Measurements from ENCODE around the gene KLHL40. TPM values are rescaled to one million over a fixed set of nuclear protein-coding genes. Genes with fewer than 3 reads are reported as not detected.

KLHL40 gene, protein sequence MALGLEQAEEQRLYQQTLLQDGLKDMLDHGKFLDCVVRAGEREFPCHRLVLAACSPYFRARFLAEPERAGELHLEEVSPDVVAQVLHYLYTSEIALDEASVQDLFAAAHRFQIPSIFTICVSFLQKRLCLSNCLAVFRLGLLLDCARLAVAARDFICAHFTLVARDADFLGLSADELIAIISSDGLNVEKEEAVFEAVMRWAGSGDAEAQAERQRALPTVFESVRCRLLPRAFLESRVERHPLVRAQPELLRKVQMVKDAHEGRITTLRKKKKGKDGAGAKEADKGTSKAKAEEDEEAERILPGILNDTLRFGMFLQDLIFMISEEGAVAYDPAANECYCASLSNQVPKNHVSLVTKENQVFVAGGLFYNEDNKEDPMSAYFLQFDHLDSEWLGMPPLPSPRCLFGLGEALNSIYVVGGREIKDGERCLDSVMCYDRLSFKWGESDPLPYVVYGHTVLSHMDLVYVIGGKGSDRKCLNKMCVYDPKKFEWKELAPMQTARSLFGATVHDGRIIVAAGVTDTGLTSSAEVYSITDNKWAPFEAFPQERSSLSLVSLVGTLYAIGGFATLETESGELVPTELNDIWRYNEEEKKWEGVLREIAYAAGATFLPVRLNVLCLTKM
- total RNA-seq: not detected in 2 replicates

DNA sequence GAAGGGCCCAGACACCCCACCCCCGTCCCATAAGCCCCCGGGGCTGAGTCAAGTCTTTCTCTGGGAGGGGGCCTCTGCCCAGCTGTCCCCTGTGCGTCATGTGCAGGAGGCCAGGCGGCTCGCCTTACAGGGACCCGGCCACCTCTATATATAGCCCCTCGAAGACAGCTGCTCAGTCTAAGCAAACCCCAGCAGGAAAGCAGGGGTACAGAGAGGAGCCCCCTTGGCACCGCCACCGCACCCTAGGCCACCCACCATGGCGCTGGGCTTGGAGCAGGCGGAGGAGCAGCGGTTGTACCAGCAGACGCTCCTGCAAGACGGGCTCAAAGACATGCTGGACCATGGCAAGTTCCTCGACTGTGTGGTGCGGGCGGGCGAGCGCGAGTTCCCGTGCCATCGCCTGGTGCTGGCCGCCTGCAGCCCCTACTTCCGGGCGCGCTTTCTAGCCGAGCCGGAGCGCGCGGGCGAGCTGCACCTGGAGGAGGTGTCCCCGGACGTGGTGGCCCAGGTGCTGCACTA lies at the start of gene KLHL40:
Gene KLHL40, plus strand, starts transcription at position 175 of the 519 bp plus-strand sequence. Its CDS starts 82 bp downstream, at position 257.

DNA sequence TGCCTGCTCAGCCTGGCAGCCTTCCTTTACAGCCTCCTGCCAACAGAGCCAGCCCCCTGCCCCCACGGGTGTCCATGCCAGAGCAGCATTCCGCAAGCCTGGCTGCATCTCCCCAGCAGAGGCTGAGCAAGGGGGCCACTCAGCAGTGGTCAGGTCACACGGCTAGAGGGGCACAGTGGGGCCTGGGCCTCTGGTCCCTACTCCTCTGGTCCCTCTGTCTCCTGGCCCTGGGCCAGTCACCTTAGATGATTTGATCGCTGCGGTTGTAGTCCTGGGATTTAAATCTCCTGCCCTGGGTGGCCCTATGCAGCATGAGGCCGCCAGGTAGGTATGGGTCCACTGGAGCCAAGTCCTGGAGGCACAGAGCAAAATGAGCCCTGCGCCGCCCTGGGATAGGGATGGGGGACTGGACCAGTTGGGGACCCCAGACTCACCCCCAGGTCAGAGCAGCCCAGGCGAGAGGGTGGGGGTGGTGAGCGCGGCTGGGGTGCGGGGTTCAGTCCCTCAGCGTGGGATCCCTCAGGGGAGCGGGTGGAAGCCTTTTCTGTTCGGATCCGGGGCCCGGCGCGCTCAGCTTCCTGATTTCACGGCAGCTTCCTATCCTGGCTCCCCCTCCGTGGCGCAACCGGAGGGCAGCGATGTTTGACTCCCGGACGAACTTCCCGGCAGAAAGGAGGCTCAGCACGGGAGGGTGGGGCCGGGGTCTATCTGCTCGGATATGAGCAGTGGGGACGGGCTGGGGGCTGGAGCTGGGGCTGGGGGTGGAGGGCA lies 31.6 kb upstream of the KLHL40 start, which contains the start of gene ZBTB47:
Gene ZBTB47, plus strand, starts transcription at position 138 of the 771 bp plus-strand sequence. CDS start 4,659 bp downstream, outside the sequence.

DNA sequence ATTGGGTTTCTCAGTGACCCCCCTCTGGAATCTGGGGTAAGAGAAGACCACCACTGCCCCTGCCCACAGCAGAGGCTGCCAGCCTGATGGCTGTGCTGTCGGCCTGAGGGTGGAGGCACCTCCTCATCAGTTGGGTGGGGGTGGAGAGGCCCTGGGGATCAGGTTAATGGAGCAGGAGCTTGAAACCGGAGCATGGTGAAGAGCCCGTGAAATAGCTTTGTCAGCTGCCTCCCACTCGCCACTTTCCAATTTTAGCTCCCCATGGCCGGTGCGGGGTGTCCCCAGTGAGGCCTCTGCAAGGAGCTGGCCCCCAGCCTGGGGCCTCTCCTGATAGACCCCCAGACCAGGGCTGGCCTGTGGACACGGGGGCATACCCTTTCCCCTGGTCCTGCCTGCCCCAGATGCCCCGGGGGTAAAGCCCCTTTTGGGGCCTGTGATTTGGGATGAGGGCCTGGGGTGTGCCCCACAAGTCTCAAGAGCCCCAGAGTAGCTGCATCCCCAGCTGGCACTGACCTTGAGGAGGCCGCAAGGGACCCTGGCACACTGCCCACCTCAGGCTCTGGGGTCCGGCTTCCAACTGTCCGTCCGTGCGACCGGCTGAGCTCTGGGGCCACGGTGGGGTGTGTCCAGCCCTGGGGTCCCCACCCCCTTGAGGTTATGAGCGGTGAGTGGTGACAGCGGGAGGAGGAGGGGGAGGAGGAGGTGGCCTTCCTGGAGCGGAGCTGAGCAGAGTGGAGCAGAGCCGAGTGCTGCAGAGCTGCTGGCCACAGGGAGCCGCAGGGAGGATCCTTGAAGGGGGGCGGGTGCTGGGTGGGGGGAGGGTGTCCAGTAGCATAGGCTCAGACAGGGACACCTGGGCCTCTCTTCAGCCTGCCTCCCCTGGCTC lies 17.0 kb downstream of the KLHL40 start, which contains the start of gene HHATL:
Gene HHATL, minus strand, starts transcription at position 733 of the 886 bp plus-strand sequence. CDS start 1,972 bp downstream, outside the sequence.

Other genes with a start within 250 kb of the KLHL40 start
- not detected in 2 replicates for gene VIPR1, start 182.9 kb upstream of the KLHL40 start, total RNA-seq
- gene SEC22C, start 103.6 kb upstream of the KLHL40 start, total RNA-seq: 66.9 and 85.6 TPM in 2 replicates
- 17.0 and 25.1 TPM in 2 replicates for gene SS18L2, start 94.7 kb upstream of the KLHL40 start, total RNA-seq
- 8.4 and 11.5 TPM in 2 replicates for gene NKTR, start 84.9 kb upstream of the KLHL40 start, total RNA-seq
- 11.0 and 11.9 TPM in 2 replicates for gene ZBTB47, start 31.8 kb upstream of the KLHL40 start, total RNA-seq
- not detected in 2 replicates for gene HHATL, start 17.3 kb downstream of the KLHL40 start, total RNA-seq
- 4.8 and 5.5 TPM in 2 replicates for gene CCDC13, start 87.7 kb downstream of the KLHL40 start, total RNA-seq
- 192 and 225 TPM in 2 replicates for gene HIGD1A, start 119.0 kb downstream of the KLHL40 start, total RNA-seq
- gene ACKR2, start 123.9 kb downstream of the KLHL40 start, total RNA-seq: under 0.01 TPM in 1 of 2 replicates, not detected in the other
- gene CYP8B1, start 190.3 kb downstream of the KLHL40 start, total RNA-seq: not detected in 2 replicates
- 0.86 and 0.89 TPM in 2 replicates for gene ZNF662, start 220.6 kb downstream of the KLHL40 start, total RNA-seq

Data from myometrial cell (primary cell).